ENCODE data around the gene KCNMA1. TPM values are rescaled to one million over a fixed set of nuclear protein-coding genes. Genes with fewer than 3 reads are reported as not detected.
A peak's percentile ranks its signal among the peaks of the same experiment; 100 is the strongest.

Gene KCNMA1
- total RNA-seq, 1 donor from 2014 or later: 30.1 TPM

DNA sequence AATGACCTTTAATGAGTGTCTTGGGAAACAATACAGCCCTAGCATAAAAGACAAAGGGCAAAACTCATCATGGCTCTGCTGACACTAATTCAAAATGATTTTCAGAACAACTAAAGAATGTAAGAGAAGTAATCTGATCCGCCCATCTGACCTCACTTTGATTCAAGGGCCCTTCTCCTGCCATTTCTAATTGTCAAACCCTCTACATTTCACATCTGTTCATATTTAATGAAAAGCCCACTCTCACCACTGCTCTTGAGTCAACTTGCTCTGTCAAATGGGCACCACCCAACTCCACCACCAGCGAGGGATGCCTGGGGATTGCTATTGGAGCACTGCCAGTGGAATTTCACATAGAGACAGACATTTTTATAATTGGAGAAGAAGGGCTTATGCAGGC, 639.2 kb downstream of the KCNMA1 start:
- Mint-ChIP-seq H3K27me3 (peaks cover 32% of the 10 kb centered on the region), H3K9me3 (no peaks in the 10 kb centered on the region), H3K36me3 (no peaks in the 10 kb centered on the region), H3K27ac (no peak overlapping the region), H3K4me1 (ENCODE audit: unreplicated experiment) (peaks cover 21% of the 10 kb centered on the region), H3K4me3 (peak overlapping the region; percentile 27)
- TF ChIP-seq, protein P1, sequence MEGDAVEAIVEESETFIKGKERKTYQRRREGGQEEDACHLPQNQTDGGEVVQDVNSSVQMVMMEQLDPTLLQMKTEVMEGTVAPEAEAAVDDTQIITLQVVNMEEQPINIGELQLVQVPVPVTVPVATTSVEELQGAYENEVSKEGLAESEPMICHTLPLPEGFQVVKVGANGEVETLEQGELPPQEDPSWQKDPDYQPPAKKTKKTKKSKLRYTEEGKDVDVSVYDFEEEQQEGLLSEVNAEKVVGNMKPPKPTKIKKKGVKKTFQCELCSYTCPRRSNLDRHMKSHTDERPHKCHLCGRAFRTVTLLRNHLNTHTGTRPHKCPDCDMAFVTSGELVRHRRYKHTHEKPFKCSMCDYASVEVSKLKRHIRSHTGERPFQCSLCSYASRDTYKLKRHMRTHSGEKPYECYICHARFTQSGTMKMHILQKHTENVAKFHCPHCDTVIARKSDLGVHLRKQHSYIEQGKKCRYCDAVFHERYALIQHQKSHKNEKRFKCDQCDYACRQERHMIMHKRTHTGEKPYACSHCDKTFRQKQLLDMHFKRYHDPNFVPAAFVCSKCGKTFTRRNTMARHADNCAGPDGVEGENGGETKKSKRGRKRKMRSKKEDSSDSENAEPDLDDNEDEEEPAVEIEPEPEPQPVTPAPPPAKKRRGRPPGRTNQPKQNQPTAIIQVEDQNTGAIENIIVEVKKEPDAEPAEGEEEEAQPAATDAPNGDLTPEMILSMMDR (conservative IDR thresholded peaks at IDR 0.05): no peak
- no peak for DNase-seq (ENCODE audit: extremely low spot score, unreplicated experiment)

DNA sequence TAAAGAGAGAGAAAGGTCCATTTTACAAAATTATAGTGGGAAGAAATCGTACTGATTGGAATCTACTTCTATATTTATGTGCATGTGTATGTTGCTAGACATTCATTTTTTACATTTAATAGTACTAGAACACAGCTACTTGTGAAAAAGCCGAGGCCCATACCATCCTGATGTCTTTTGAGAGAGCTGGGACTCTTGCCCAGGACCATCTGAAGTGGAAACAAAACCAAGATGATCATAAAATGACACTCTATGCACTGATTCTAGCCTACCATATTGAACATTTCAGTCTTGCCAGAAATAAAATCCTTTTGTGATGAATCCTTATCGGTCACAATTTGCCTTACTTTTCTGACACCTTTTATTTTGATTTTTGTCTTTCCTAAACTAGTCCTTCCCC, 640.0 kb downstream of the KCNMA1 start:
- H3K27ac Mint-ChIP-seq: peak overlapping the region; percentile 12
- peaks cover 25% of the 10 kb centered on the region for H3K4me1 Mint-ChIP-seq (ENCODE audit: unreplicated experiment)

DNA sequence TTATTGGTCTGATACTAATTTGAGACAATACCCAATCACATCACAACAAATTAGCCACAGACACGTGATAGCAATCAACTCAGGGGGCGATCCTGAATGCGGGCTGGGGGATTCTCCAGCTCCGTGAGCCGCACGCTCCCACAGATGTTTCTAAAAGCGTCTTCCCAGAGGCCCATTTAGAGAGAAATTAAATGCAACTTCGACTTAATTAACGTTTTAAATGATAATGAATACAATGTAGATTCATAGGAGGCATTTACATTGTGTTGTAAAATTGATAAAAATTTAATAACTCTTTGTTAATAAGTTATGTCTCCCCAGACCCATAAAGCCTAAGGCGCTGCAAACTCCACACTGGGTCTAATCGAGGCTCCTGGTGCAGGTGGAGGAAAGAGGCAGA, 642.6 kb downstream of the KCNMA1 start:
- no peak for DNase-seq (ENCODE audit: extremely low spot score, unreplicated experiment)

More for the DNA sequence above, 640.0 kb downstream of the KCNMA1 start:
- TF ChIP-seq, protein P1 (conservative IDR thresholded peaks at IDR 0.05): no peak
- Mint-ChIP-seq H3K36me3 (no peaks in the 10 kb centered on the region), H3K27me3 (peaks cover 36% of the 10 kb centered on the region), H3K9me3 (no peaks in the 10 kb centered on the region), H3K4me3 (peak overlapping the region; percentile 2)
- DNase-seq (ENCODE audit: extremely low spot score, unreplicated experiment): no peak

DNA sequence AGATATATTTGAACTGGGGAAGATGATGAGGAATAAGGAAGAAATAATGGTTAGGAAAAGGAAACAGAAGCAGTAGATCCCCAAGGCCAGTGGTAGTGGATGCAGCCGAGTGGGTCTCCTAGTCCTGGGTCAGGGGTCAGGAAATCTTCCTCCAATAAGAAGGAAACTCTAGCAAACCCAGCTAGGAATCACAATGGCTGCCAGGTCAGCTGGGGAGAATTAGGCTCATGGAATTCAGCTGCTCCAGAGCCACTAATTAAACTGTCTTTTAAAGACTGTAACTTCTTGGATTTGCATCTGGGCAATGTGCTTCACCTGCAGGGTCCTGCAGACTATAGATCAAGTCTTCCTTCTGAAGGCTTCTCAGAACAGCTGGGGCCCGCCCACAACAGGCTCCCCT, 644.4 kb downstream of the KCNMA1 start:
- TF ChIP-seq, protein P1 (conservative IDR thresholded peaks at IDR 0.05): no peak
- no peak for DNase-seq (ENCODE audit: extremely low spot score, unreplicated experiment)
- H3K4me3 Mint-ChIP-seq: no peak overlapping the region
- no peaks in the 10 kb centered on the region for H3K36me3 Mint-ChIP-seq
- no peak overlapping the region for H3K27ac Mint-ChIP-seq
- H3K4me1 Mint-ChIP-seq (ENCODE audit: unreplicated experiment): peaks cover 19% of the 10 kb centered on the region
- H3K9me3 Mint-ChIP-seq: no peaks in the 10 kb centered on the region
- peaks cover 39% of the 10 kb centered on the region for H3K27me3 Mint-ChIP-seq

More for the DNA sequence above, 642.6 kb downstream of the KCNMA1 start:
- no peaks in the 10 kb centered on the region for H3K9me3 Mint-ChIP-seq
- no peaks in the 10 kb centered on the region for H3K36me3 Mint-ChIP-seq
- H3K4me3 Mint-ChIP-seq: no peak overlapping the region
- TF ChIP-seq, protein P1 (conservative IDR thresholded peaks at IDR 0.05): no peak
- no peak overlapping the region for H3K27ac Mint-ChIP-seq
- H3K4me1 Mint-ChIP-seq (ENCODE audit: unreplicated experiment): peaks cover 25% of the 10 kb centered on the region
- H3K27me3 Mint-ChIP-seq: peaks cover 38% of the 10 kb centered on the region

DNA sequence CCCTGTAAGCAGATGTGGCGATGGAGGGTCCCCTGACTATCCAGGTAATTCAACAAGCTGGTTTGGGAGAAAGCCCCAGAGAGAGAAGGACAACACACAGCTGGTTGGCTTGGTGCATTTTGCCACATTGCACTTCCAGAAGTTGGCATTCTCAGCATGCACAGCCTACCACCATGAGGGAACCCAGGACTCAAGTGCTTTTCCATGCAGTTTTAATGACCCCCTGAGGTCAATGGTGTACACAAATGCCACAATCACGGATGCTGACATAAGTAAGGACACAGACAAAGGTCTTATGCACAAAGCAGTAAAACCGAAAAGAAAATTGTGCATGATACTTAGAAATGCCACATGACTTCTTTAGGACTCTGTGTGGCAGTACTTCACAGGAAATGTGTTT, 645.1 kb downstream of the KCNMA1 start:
- H3K9me3 Mint-ChIP-seq: peaks cover 5% of the 10 kb centered on the region
- no peak for DNase-seq (ENCODE audit: extremely low spot score, unreplicated experiment)
- no peaks in the 10 kb centered on the region for H3K36me3 Mint-ChIP-seq
- peaks cover 14% of the 10 kb centered on the region for H3K4me1 Mint-ChIP-seq (ENCODE audit: unreplicated experiment)
- no peak overlapping the region for H3K27ac Mint-ChIP-seq
- no peak overlapping the region for H3K4me3 Mint-ChIP-seq
- TF ChIP-seq, protein P1 (conservative IDR thresholded peaks at IDR 0.05): no peak
- H3K27me3 Mint-ChIP-seq: peaks cover 46% of the 10 kb centered on the region

DNA sequence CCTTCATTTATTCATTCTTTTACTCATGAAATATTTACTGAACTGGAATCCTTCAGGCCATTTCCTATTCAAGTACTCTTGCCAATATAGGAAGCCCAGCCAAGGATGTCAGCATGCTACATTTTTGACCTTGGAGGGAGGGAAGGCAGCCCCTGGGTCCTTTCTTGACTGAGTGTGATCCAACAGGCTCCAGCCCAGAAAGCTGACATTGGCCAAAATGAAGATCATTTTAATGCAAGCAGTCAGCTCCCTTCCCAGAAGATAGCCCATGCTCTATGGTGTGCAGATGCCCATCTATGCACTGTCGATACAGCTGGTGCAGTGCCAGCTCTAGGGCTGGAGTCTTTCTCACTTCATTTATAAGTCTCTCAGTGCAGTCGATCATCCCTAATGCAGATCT, 646.0 kb downstream of the KCNMA1 start:
- no peak for DNase-seq (ENCODE audit: extremely low spot score, unreplicated experiment)
- no peak overlapping the region for H3K27ac Mint-ChIP-seq
- peaks cover 51% of the 10 kb centered on the region for H3K27me3 Mint-ChIP-seq
- no peak overlapping the region for H3K4me3 Mint-ChIP-seq
- peaks cover 8% of the 10 kb centered on the region for H3K4me1 Mint-ChIP-seq (ENCODE audit: unreplicated experiment)
- TF ChIP-seq, protein P1 (conservative IDR thresholded peaks at IDR 0.05): no peak
- H3K36me3 Mint-ChIP-seq: no peaks in the 10 kb centered on the region
- H3K9me3 Mint-ChIP-seq: peaks cover 7% of the 10 kb centered on the region
